HuH-7.5 (cell line): ENCODE measurements around the gene OLFML2B.
"Not testable (repeated sequence)": the region's sequence is repeated elsewhere in the genome, so short reads cannot be mapped to it uniquely, and the experiment has no call there.

ENCODE experiments used
- DNase-seq: peaks from one replicate; pipeline ENCODE4 v3.0.0; 2011; ENCODE audit warnings: low spot score

The OLFML2B gene

GRCh38 chr1:162035241-162035640 lies 11.6 kb upstream of the OLFML2B start:
- no peak for DNase-seq

DNA sequence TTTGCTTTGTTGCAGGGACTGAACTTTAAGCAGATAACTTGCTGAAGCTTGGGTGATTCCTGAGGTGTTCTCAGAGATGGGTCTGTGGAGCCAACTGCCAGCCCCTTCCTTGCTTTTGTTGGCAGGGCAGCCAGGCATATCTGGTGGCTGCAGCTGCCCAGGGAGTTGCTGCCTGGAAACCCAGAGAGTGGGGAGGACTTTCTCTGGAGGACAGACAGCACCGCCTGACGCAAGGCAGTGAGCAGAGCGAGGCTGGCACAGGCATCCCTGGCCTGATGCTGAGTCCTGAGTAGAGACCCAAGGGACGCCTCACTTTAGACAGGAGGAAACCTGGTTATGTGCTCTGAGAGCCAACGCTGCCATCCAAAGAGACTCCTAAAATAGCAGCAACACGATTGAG lies 9.8 kb upstream of the OLFML2B start:
- DNase-seq = no peak

GRCh38 chr1:162030759-162031280 lies 7.2 kb upstream of the OLFML2B start:
- no peak for DNase-seq

GRCh38 chr1:162029157-162029556 lies 5.5 kb upstream of the OLFML2B start:
- no peak for DNase-seq

DNA sequence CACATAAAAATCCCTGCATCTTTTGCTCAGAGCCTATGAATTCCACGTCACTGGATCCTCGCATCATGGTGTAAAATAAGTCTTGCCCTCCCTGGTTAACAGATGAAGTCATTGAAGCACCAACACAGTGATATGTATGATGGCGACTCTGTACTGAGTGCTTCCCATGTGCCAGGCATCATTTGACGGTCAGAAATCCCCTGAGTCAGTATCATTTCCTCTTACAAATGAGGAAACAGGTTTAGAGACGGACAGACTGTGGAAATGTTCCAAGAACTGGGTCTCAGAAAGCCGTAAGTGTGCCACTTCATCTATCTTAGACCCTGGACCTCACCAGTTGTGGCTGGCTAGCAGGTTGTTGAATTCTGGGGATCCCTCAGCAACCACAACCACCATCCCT lies 5.1 kb upstream of the OLFML2B start:
- no peak for DNase-seq

DNA sequence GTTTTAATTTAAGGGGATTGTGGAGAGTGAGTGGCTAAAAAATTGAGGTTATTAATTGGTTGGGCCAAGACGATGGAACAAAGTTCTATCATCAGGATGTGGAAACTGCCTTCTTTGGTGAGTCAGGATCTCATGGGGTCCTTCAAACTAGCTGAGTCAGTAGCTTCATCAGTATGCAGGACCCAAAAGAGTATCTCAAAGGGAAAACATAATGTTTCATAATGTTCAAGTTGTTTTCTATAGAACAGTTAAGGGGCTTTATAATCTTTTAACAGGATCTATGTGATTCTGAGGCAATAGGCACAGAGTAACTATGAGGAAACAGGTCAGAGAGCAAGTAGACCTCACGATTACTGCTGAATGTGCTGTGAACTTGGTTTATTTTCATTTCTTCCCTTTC lies 3.2 kb upstream of the OLFML2B start:
- no peak for DNase-seq

DNA sequence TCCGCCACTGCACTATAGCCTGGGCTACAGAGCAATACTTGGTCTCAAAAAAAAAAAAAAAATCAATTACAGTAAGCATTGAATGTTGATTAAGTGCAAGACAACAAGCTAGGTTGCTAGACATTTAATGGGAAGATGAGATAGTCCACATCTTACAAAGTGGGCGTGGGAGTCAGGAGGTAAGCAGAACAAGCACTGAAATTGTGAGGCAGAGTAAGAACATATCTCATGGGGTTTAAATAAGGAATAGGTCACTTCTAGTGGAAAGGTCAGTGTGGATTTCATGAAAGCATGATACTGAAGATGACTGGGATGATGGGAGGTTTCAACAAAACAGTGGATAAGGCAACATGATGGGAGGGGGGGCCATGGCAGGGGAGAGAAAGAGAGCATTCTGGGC lies 1.9 kb upstream of the OLFML2B start:
- DNase-seq = no peak

DNA sequence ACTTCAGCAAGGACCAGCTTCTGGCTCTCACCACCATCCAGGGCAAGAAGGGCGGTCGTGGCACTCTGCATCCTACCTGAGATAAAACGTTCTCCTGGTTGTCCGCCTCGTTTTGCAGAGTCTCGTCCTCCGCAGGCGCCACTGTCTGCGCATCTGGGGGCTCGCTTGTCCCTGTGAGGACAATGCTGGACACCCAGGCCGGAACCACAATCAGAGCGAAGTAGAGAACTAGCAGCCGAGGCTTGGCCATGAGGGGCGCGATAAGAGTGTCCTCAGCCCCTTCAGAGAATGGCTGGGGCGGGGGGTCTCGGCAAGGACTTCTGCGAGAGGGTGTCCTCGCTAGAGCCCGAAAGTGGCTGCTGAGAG lies 505 bp downstream of the OLFML2B start:
- no peak for DNase-seq

DNA sequence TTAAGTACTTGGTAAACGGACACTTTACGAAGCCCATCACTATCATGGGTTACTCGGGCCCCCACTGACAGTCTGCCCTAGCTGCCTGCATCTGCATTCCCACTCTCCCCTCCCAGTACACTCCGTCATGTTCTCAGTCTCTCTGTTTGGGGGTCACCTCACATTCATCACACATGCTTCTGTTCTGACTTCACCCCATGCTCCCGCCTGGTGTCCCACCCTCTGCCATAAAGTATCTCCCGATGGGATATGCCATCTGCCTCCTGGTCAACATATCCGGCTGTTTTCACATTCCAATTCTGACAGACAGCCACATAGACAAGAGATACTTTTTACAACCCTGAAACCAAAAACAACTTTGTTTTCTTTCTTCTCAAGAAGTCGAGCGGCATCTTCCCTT lies 1.0 kb downstream of the OLFML2B start:
- no peak for DNase-seq

DNA sequence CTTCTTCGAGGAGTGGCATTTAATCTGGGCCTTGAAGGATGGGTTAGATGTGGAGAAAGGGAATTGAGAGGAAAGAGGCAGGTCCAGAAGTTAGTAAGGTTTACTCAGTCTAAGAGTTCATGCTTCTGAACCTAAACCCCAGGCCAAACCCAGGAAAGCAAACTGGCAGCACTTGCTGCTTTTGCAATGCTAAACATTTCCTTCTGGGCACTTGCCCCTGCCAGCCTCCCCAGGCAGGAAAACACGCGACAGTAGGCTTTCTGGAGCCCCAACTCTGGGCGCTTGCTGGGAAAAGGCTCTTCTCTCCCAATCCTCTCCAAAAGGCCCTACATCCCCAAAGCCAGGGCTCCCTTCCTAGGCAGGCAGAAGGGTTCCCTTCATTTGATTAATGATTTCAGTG lies 2.5 kb downstream of the OLFML2B start:
- DNase-seq = no peak

DNA sequence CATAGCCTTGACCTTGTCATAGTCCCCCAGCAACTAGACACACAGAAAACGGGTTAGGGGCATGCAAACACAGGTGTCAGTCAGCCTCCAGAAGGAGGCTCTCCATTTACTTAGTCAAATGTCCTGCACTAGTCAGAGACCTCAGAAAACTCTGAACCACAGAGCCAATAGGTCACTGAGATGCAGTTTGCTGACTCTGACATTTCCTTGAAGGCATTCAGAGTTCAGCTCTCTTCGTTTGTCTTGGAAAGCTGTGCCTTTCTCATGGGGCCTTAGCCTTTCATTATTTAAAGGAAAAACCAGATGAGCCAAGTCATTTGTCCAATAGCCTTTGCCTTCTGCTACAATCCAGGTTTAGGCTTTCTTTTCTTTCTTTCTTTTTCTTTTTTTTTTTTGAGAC lies 3.5 kb downstream of the OLFML2B start:
- DNase-seq = no peak

DNA sequence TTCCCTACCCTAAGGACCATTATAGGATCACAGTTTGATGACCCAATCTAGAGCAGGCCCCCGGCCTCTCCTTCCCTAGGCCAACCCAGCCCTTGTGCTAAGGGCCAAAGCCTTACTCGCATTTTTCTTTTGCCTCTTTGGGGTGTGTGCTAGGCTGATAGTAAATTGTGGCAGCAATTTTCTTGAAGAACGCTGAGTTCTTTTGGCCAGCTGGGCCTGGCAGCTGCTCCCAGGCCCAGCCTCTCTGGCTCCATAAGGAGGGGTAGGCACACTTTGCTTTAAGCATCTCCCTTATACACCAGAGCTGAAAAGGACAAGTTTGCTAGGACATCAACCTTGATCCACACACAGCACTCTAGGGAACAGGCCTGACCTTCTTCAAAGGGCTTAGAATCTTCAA lies 4.2 kb downstream of the OLFML2B start:
- no peak for DNase-seq

DNA sequence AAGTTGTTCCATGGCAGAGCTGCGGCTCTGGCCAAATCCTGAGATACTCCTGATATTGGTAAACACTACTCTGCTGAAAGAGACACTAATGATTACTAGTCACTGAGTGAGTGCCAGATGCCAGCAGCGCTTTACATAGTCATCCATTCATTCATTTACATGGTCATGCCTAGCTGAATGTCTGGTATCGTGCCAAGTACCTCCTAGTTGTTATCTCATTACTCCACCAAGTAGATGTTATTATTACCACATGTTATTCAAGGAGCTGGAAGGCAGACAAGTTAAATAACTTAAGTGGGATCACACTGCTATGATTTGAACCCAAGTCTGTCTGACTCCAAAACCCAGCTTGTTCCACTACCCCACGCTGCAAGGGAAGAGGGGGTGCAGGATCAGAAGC lies 4.7 kb downstream of the OLFML2B start:
- no peak for DNase-seq

- no peak for DNase-seq
Observed at GRCh38 chr1:162018418-162018817, 5.3 kb downstream of the OLFML2B start.

- DNase-seq = not testable (repeated sequence)
Observed at GRCh38 chr1:162017791-162018190, 5.9 kb downstream of the OLFML2B start.

- DNase-seq = no peak
Observed at GRCh38 chr1:162016631-162017030, 7.0 kb downstream of the OLFML2B start.

- no peak for DNase-seq
Observed at GRCh38 chr1:162015196-162015595, 8.5 kb downstream of the OLFML2B start.

- DNase-seq = no peak
Observed at GRCh38 chr1:162014202-162014601, 9.5 kb downstream of the OLFML2B start.

DNA sequence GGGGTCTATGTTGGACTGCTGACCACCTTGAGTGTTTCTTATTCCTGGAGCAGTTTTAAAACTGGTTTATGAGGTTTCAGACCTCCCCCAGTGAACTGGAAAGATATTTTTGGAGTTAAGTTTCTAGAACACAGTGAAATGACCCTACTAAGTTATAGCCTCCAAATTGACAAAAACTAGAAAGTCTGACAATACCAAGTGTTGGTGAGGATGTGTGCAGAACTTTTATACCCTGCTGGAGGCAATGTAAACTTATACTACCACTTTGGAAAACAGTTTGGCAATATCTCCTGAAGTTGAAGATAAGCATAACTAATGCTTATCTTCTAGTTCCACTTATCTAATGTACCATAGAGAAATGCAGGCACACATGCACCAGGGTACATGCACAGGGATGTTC lies 10.4 kb downstream of the OLFML2B start:
- no peak for DNase-seq

DNA sequence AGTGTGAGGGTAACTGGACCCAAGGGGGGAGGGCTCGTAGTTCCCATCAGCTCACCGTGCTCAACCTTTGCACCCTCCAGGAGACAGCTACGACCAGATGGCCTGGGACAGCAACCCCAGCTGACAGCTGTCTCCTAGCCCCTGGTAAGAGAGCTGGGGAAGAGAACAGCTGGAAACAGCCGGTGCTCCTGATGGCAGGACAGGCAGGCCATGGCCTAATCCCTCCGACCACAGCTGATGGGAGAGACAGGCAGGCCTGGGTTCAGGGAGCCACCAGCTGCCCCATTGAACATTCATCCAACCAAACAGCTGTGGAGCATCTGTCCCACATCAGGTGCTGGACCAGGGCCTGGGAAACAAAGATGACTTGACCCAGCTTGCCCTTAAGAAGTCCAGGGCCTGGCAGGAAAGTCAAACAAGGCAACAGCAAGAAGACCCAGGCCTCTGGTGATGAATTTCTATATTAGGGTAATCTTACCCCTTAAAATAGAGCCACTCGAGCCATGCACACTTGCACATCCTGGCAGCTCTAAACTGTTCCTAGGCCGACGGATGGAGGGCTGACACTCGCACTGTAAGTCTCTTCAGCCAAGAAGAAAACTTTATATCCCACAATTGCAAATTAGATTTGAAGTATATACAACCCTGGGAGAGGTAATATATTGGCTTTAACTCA lies 12.2 kb downstream of the OLFML2B start:
- no peak for DNase-seq

GRCh38 chr1:162010175-162010506 lies 13.5 kb downstream of the OLFML2B start:
- DNase-seq = no peak

GRCh38 chr1:162009501-162010174 lies 14.0 kb downstream of the OLFML2B start:
- DNase-seq = no peak

DNA sequence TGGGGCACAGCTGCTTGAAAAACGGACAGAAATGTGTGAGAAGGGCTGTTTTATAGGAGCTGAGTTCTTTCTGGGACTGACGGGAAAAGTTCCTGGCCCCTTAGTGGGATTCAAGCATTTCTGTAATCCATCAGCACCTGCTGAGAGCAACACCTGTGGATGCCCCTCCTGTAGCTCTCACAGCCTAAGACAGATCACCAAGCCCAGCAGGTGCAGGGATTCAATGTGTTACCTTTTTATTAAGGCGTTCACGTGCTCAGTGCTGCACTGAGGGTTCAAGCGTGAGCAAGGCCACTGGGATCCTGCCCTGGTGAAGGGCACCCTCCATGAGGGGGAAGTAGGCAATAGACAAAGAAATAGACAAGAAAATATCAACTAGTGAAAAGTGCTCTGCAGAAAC lies 14.9 kb downstream of the OLFML2B start:
- DNase-seq = no peak

DNA sequence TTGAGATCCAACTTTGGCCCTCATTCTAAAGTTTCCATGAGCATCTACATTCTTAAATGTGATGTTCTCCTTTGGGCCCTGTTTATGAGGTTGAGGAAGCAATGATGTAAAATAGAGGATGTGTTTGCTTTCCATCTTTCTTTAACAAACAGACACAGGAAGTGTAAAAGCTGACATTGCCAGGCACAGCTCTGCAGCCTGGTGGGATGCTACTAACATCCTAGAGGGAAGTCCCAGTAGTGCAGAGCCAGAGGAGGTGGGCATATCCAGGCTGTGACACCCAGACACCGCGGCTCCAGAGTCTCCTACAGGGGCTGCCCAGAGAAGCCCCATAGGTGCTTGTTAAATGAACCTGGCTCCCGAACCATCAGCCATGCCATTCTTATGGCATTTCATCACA lies 16.2 kb downstream of the OLFML2B start:
- DNase-seq = no peak
